Effector memory CD8-positive, alpha-beta T cell (primary cell): ENCODE measurements around the gene FOXN3.
"Not testable (repeated sequence)": the region's sequence is repeated elsewhere in the genome, so short reads cannot be mapped to it uniquely, and the experiment has no call there.

Experiments used
- ATAC-seq: fragments of 150-1000 bp; cut with Tn5 transposase; replicated peaks from 2 replicates; pipeline ENCODE4 v1.10.0; 2021; ENCODE audit warnings: mild to moderate bottlenecking, moderate library complexity
- DNase-seq, 3 experiments: peaks; one replicate each; pipeline ENCODE4 v3.0.0; 2021
- H3K27ac Mint-ChIP-seq, 2 donors: one replicate each; pipeline ENCODE4 v1.8.0; 2022; ENCODE audit warnings: mild to moderate bottlenecking in 2 of 2, mixed read lengths in 2 of 2, moderate library complexity in 2 of 2
- H3K27me3 Mint-ChIP-seq, 2 donors: one replicate each; pipeline ENCODE4 v1.8.0; 2022; ENCODE audit warnings: mixed read lengths in 2 of 2
- H3K36me3 Mint-ChIP-seq: one replicate; pipeline ENCODE4 v1.8.0; 2022; ENCODE audit warnings: mild to moderate bottlenecking, moderate library complexity, mixed read lengths; ENCODE audit not compliant: insufficient read depth
- H3K4me1 Mint-ChIP-seq, 2 donors: one replicate each; pipeline ENCODE4 v1.8.0; 2022; ENCODE audit warnings: low read depth in 2 of 2, mixed read lengths in 2 of 2
- H3K4me3 Mint-ChIP-seq, 2 donors: one replicate each; pipeline ENCODE4 v1.8.0; 2022; ENCODE audit warnings: mild to moderate bottlenecking in 2 of 2, mixed read lengths in 2 of 2, moderate library complexity in 2 of 2
- H3K9me3 Mint-ChIP-seq, 2 donors: one replicate each; pipeline ENCODE4 v1.8.0; 2022; ENCODE audit warnings: mixed read lengths in 2 of 2

The FOXN3 gene

GRCh38 chr14:89160437-89160836 is 256.6 kb downstream of the FOXN3 start:
- Mint-ChIP-seq H3K9me3 (no peaks in the 10 kb centered on the region), H3K36me3 (peaks cover 43% of the 10 kb centered on the region)
- no peak for ATAC-seq

GRCh38 chr14:89158701-89159100 is 258.3 kb downstream of the FOXN3 start:
- no peak for DNase-seq
- no peak for ATAC-seq
- Mint-ChIP-seq H3K4me3 (no peak overlapping the region), H3K4me1 (no peaks in the 10 kb centered on the region), H3K9me3 (no peaks in the 10 kb centered on the region), H3K27ac (no peak overlapping the region), H3K36me3 (peaks cover 42% of the 10 kb centered on the region), H3K27me3 (no peaks in the 10 kb centered on the region)

More at GRCh38 chr14:89160437-89160836, 256.6 kb downstream of the FOXN3 start:
- Mint-ChIP-seq H3K4me3 (no peak overlapping the region), H3K4me1 (peaks cover 11 to 13% of the 10 kb centered on the region in 2 donors), H3K27ac (no peak overlapping the region), H3K27me3 (no peaks in the 10 kb centered on the region)
- no peak for DNase-seq

GRCh38 chr14:89158104-89158503 is 258.9 kb downstream of the FOXN3 start:
- H3K4me3 Mint-ChIP-seq, H3K4me1 Mint-ChIP-seq, DNase-seq, H3K9me3 Mint-ChIP-seq, H3K27me3 Mint-ChIP-seq, ATAC-seq: not testable (repeated sequence)
- Mint-ChIP-seq H3K27ac (peak overlapping the region in 1 of 2 donors; percentile 67), H3K36me3 (peaks cover 43% of the 10 kb centered on the region)

GRCh38 chr14:89155491-89155890 is 261.5 kb downstream of the FOXN3 start:
- Mint-ChIP-seq H3K36me3 (peaks cover 22% of the 10 kb centered on the region), H3K4me3 (no peak overlapping the region), H3K27ac (peak overlapping the region in 1 of 2 donors; percentile 20), H3K4me1 (peaks cover 0 to 4% of the 10 kb centered on the region in 2 donors), H3K9me3 (no peaks in the 10 kb centered on the region), H3K27me3 (no peaks in the 10 kb centered on the region)
- ATAC-seq (no peak), DNase-seq (no peak)

GRCh38 chr14:89151693-89152092 is 265.3 kb downstream of the FOXN3 start:
- ATAC-seq, H3K4me1 Mint-ChIP-seq, H3K9me3 Mint-ChIP-seq, H3K27ac Mint-ChIP-seq, H3K4me3 Mint-ChIP-seq, DNase-seq: not testable (repeated sequence)
- H3K27me3 Mint-ChIP-seq = peaks cover 0 to 10% of the 10 kb centered on the region in 2 donors
- peaks cover 16% of the 10 kb centered on the region for H3K36me3 Mint-ChIP-seq

- Mint-ChIP-seq H3K9me3 (no peaks in the 10 kb centered on the region), H3K27ac (no peak overlapping the region), H3K4me1 (no peaks in the 10 kb centered on the region), H3K27me3 (peaks cover 11 to 28% of the 10 kb centered on the region in 2 donors), H3K4me3 (no peak overlapping the region), H3K36me3 (peaks cover 8% of the 10 kb centered on the region)
- ATAC-seq (no peak), DNase-seq (no peak)
These were observed 270.8 kb downstream of the FOXN3 start for GRCh38 chr14:89146274-89146673.

GRCh38 chr14:89144642-89145041 is 272.4 kb downstream of the FOXN3 start:
- no peak overlapping the region for H3K4me3 Mint-ChIP-seq
- no peaks in the 10 kb centered on the region for H3K4me1 Mint-ChIP-seq
- ATAC-seq (no peak), DNase-seq (no peak)
- peaks cover 11 to 35% of the 10 kb centered on the region in 2 donors for H3K27me3 Mint-ChIP-seq
- no peak overlapping the region for H3K27ac Mint-ChIP-seq
- H3K36me3 Mint-ChIP-seq = peaks cover 5% of the 10 kb centered on the region
- no peaks in the 10 kb centered on the region for H3K9me3 Mint-ChIP-seq

- H3K9me3 Mint-ChIP-seq = no peaks in the 10 kb centered on the region
- H3K36me3 Mint-ChIP-seq = peaks cover 5% of the 10 kb centered on the region
- ATAC-seq (no peak), DNase-seq (no peak)
- peaks cover 11 to 41% of the 10 kb centered on the region in 2 donors for H3K27me3 Mint-ChIP-seq
- no peak overlapping the region for H3K27ac Mint-ChIP-seq
- no peak overlapping the region for H3K4me3 Mint-ChIP-seq
- H3K4me1 Mint-ChIP-seq = no peaks in the 10 kb centered on the region
These were observed 273.0 kb downstream of the FOXN3 start for GRCh38 chr14:89144066-89144465.

- Mint-ChIP-seq H3K27ac (no peak overlapping the region), H3K4me3 (no peak overlapping the region), H3K36me3 (peaks cover 2% of the 10 kb centered on the region), H3K27me3 (peaks cover 11 to 43% of the 10 kb centered on the region in 2 donors), H3K4me1 (no peaks in the 10 kb centered on the region), H3K9me3 (no peaks in the 10 kb centered on the region)
- DNase-seq (no peak), ATAC-seq (no peak)
These were observed 273.4 kb downstream of the FOXN3 start for GRCh38 chr14:89143595-89143994.

GRCh38 chr14:89142366-89142765 is 274.7 kb downstream of the FOXN3 start:
- ATAC-seq = no peak

GRCh38 chr14:89141862-89142261 is 275.2 kb downstream of the FOXN3 start:
- no peaks in the 10 kb centered on the region for H3K9me3 Mint-ChIP-seq
- no peaks in the 10 kb centered on the region for H3K4me1 Mint-ChIP-seq
- no peak for DNase-seq
- ATAC-seq = no peak
- H3K27me3 Mint-ChIP-seq = peaks cover 11 to 44% of the 10 kb centered on the region in 2 donors
- peaks cover 2% of the 10 kb centered on the region for H3K36me3 Mint-ChIP-seq
- no peak overlapping the region for H3K27ac Mint-ChIP-seq
- no peak overlapping the region for H3K4me3 Mint-ChIP-seq

More at GRCh38 chr14:89142366-89142765, 274.7 kb downstream of the FOXN3 start:
- no peaks in the 10 kb centered on the region for H3K4me1 Mint-ChIP-seq
- peaks cover 11 to 49% of the 10 kb centered on the region in 2 donors for H3K27me3 Mint-ChIP-seq
- DNase-seq = no peak
- H3K9me3 Mint-ChIP-seq = no peaks in the 10 kb centered on the region
- H3K27ac Mint-ChIP-seq = no peak overlapping the region
- peaks cover 2% of the 10 kb centered on the region for H3K36me3 Mint-ChIP-seq
- H3K4me3 Mint-ChIP-seq = no peak overlapping the region

GRCh38 chr14:89140326-89140725 is 276.7 kb downstream of the FOXN3 start:
- Mint-ChIP-seq H3K9me3 (peaks cover 9 to 15% of the 10 kb centered on the region in 2 donors), H3K27ac (no peak overlapping the region), H3K27me3 (peaks cover 11 to 40% of the 10 kb centered on the region in 2 donors), H3K4me3 (no peak overlapping the region), H3K36me3 (peaks cover 2% of the 10 kb centered on the region), H3K4me1 (no peaks in the 10 kb centered on the region)
- ATAC-seq (no peak), DNase-seq (no peak)

- H3K27me3 Mint-ChIP-seq = peaks cover 5 to 33% of the 10 kb centered on the region in 2 donors
- H3K4me1 Mint-ChIP-seq = no peaks in the 10 kb centered on the region
- no peak overlapping the region for H3K27ac Mint-ChIP-seq
- ATAC-seq = no peak
- H3K4me3 Mint-ChIP-seq = no peak overlapping the region
- DNase-seq = no peak
- peaks cover 2% of the 10 kb centered on the region for H3K36me3 Mint-ChIP-seq
- H3K9me3 Mint-ChIP-seq = peaks cover 10 to 18% of the 10 kb centered on the region in 2 donors
These were observed 277.4 kb downstream of the FOXN3 start for GRCh38 chr14:89139404-89140247.

GRCh38 chr14:89138846-89139245 is 278.2 kb downstream of the FOXN3 start:
- H3K36me3 Mint-ChIP-seq = peaks cover 2% of the 10 kb centered on the region
- H3K27me3 Mint-ChIP-seq = peaks cover 0 to 25% of the 10 kb centered on the region in 2 donors
- ATAC-seq (no peak), DNase-seq (no peak)
- H3K4me1 Mint-ChIP-seq = no peaks in the 10 kb centered on the region
- peaks cover 10 to 18% of the 10 kb centered on the region in 2 donors for H3K9me3 Mint-ChIP-seq
- no peak overlapping the region for H3K27ac Mint-ChIP-seq
- no peak overlapping the region for H3K4me3 Mint-ChIP-seq
